ENCODE data around the gene ARHGAP15.
A peak's percentile ranks its signal among the peaks of the same experiment; 100 is the strongest.
"Not testable (repeated sequence)": the region's sequence is repeated elsewhere in the genome, so short reads cannot be mapped to it uniquely, and the experiment has no call there.

The ARHGAP15 gene

DNA sequence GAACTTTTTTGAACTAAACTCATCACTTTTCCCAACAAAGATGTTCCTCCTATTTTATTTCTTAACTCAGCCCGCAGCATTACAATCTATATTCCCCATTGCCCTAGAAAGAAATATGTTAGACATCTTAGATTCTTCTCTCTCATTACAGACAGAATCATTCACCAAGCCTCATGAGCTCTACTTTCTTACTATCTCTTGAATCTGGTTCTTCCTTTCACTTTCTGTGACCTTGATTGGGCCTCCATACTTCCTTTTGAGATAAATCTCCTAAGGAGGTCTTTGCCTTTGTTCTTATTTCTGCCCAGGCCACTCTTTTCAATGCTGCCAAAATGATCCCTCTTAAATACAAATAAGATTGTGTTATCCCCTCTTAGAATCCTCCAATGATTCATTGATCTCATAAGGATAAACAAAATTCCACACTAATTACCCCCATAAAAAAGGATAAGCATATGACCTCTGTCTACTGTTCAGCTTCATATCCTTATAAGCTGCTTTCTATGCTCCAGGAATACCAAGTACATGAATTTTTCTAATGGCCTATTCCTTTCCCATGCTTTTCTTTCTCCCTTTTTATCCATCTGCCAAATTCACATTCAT, 400.0 kb downstream of the ARHGAP15 start:
- no peak for DNase-seq (ENCODE audit: low read depth)

DNA sequence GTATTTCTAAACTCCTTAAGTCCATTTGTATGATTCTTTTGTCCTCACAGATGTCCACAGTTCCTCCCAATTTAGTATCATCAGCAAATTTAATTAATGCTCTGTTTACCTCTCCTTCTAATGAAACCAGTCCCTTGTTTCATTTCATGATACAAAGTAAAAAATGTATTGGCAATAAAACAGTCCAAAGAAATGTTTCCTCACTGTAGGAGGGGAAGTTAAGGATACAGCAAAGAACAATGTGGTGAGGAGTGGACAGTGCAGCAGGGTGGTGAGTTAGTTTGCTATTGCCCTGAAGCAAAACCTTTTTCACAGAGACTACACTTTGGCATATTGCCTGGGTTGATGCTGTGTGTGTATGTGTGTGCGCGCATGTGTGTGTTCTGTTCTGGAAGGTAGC, 401.5 kb downstream of the ARHGAP15 start:
- no peak for DNase-seq (ENCODE audit: low read depth)

DNA sequence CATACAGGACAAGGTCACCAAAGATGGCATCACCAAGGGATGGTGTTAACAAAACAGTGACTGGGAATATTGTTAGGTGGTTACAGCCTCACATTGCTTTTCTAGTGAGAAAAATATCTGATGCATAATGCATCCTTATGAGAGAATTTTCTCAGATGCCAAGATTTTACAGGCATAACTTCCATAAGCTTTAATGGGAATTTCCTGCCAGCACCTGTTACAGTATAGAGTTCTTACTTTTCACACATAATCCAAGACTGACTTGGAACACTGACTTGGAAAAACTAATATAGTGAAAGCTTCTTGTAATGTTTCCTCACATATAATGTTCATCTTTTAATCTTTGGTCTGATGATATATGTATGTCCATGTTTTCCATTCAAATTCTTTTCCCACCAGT, 402.8 kb downstream of the ARHGAP15 start:
- DNase-seq (ENCODE audit: low read depth) = no peak

DNA sequence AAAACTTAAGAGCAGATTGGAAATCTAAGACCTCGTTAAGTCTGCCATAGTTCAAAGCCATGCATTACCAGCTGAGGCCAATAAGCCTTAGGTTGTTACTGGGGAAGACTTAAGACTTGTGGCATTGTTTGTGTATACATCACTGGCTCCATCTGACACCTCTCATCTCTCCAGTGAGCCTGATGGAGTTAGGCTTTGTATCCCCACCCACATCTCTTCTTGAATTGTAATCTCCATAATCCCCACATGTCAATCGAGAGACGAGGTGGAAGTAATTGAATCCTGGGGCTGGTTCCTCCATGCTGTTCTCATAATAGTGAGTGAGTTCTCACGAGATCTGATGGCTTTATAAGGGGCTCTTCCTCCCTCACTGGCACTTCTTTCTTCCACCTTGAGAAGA, 404.6 kb downstream of the ARHGAP15 start:
- DNase-seq (ENCODE audit: low read depth) = no peak

DNA sequence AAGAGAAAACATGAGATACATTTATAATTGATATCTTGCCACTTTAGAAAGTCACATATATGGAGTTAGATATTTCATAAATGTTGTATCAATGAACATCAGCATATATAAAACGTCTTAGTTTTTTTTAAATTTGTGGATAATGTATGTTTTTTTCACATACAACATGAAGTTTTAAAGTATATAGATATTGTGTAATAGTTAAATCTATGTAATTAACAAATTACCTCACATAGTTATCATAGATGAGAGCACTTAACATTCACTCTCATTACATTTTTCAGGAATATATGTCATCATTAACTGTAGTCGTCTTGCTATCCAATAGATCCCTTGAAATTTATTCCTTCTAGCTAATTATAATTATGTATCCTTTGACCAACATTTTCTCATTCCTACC, 406.6 kb downstream of the ARHGAP15 start:
- DNase-seq (ENCODE audit: low read depth) = no peak

DNA sequence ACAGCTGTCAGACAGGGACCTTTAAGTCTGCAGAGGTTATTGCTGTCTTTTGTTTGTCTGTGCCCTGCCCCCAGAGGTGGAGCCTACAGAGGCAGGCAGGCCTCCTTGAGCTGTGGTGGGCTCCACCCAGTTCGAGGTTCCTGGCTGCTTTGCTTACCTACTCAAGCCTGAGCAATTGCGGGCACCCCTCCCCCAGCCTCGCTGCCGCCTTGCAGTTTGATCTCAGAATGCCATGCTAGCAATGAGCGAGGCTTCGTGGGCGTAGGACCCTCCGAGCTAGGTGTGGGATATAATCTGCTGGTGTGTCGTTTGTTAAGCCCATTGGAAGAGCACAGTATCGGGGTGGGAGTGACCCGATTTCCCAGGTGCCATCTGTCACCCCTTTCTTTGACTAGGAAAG, 412.7 kb downstream of the ARHGAP15 start:
- DNase-seq (ENCODE audit: low read depth) = not testable (repeated sequence)

DNA sequence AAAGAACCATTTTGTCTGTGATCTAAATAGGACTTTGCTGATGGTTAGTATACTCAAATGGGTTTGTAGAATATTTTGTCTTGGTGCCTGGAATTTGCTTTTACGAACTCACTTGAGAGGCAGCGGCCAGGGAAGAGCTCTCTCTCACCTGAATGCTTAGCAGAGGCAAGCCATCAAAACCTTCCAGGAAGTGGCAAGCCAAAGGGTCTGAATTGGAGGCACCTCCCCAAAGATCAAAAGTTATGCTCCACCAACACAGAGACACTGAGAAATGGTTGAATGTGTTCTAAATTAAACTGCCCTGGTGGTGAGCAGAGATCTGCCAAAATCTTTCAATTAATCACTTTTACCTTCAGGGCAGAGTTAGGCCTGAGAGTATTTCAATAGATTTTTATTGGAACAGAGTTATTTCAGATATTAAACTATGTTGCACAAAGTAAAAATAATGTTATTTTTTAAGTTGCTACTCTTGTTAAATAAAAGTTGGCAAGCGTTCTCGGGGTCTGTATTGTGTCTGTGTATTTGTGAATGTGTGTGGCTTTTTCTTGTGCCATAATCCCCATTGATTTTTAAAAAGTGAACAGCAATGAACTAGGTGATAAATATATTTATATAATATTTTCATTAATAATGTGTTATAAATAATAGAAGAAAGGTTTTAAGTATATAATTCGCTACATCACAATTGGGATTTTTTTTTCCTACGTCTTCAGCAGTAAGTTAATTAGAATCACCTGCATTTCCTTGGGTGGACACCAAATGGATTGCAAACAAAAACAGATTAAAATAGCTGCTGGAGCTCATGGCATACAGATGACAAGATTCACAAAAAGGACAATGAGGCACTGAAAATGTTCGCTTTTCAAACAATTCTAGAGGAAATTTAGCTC, 416.1 kb downstream of the ARHGAP15 start:
- no peak for DNase-seq (ENCODE audit: low read depth)

DNA sequence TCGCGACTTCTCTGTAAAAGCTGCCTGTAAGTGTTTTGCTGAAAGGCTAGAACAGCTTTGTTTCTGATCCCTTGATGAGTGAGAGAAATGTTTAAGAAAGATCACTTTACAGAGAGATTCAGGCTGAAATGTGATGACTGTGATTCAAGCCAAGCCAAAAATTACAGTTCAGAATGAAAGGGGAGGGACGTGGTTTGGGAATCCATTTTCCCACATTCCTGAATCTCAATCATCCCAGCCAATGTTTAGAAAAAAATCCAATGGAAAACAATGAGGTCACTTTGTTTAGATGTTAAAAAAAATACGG, 416.7 kb downstream of the ARHGAP15 start:
- DNase-seq (ENCODE audit: low read depth) = no peak

DNA sequence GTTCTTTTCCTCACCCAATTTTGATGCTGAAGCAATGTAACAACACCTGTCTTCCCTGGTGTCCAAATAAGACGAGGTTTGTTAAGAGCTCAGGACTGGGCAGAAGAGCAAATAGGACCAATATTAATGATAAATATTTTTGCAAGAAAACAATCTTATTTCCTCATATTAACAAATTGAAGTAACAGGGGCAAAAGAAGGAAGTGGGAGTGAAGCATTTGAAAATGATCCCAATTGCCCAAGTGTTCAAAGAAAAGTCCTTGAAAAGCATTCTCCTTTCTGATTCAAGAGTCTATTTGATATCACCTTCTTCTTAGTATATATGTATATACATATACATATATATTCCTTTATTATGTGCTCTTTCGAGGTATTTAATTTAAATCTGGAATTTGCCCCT, 418.8 kb downstream of the ARHGAP15 start:
- DNase-seq (ENCODE audit: low read depth) = no peak

DNA sequence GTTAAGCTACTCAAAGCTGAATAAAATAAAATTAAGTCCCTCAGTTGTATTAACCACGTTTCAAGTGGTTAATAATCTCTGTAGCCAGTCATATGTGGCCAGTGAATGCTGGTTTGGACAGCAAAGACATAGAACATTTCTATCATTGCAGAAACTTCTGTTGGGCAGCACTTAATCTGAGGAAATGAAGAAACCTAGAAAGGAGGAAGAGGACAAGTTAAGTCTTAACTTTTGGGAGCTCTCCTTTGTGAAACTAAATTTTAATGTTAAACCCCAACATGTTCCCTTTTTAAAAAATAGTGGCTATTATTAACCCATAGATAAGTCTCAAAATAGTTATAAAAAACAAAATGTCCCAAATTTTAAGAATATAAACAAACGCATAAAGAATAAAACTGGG, 421.3 kb downstream of the ARHGAP15 start:
- DNase-seq (ENCODE audit: low read depth) = no peak

DNA sequence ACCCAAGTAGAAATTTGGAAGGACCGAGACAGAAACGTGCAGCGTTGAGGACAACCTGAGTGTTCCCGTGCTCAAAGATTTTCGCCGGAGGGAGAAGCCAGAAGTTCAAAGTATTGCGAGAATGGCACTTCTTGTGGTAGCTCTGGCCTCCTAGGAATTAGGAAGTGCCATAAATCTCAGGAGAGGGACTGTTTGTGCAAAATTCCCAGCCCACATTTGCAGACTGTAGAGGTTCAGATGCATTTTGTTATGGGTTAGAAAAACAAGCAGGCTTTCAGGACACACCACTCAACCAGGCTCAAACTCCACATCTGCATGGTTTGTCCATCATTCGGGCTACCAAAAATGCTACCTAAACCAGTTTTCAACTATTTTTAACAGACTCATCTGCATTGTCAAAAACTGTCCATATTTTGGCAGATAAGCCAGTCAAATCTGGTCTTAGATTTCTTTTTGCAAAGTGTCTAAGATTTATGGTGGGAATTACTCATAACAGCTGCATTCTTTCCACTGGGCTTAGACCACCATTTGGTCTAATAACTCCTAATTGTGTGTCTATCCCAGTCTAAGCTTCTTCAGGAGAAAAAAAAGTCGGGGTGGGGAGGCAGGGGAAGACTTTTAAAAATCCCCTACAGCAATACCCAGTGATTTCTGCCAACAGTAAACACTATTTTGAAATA, 422.9 kb downstream of the ARHGAP15 start:
- DNase-seq (ENCODE audit: low read depth) = no peak

DNA sequence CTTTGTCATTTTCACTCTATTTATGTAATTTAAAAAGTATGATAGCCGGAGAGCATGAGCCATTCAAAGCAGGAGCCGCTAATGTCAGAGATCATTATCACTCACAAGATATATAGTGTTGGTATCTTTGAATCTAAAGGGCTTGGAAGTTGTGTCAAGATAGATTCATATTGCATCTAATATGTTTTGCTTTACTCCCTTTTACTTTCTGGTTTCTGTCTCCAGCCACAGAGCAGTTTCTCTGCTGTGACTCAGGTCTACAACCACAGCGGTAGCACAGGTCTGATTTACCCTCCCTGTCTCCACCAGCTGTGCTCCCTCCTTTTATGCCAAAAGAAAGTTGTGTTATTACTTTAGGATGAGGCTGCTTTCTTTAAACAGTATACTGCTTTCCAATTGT, 424.0 kb downstream of the ARHGAP15 start:
- DNase-seq (ENCODE audit: low read depth) = peak; percentile 22

DNA sequence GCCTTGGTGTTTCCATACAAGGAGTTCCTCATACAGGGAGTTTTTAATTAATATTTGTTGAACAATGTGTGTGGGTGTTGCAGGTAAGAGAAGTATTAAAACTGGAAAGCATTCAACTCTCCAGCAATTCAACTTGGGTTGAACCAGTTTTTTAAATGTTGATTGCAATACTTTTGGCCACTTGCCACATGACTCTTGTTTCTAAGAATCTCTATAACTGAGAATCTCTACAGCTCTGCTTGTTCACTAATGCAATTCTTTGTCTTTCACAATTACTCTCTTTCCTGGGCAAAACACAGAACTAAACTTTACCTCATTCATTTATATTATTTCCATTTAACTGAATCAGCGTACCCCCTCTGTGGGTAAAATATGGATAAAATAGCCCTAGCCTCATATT, 429.4 kb downstream of the ARHGAP15 start:
- DNase-seq (ENCODE audit: low read depth) = no peak

DNA sequence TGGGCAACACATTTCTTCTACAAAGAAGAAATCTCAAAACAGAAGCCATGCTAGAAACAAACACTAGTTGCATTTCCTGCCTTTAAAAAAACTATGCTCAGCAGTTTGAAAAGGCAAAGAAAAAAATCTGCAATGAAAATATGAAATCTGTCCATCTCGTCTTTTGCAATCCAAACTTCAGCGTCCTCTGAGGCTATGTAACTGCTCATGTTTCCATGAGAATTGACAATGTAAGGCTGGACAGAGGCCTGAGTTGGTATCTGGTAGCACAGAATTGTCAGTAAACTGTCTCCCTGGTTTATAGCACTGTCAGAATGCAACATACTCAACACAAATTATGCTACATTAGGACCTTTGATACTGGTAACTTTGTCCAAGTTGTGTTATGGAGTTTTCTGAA, 429.9 kb downstream of the ARHGAP15 start:
- DNase-seq (ENCODE audit: low read depth) = no peak

DNA sequence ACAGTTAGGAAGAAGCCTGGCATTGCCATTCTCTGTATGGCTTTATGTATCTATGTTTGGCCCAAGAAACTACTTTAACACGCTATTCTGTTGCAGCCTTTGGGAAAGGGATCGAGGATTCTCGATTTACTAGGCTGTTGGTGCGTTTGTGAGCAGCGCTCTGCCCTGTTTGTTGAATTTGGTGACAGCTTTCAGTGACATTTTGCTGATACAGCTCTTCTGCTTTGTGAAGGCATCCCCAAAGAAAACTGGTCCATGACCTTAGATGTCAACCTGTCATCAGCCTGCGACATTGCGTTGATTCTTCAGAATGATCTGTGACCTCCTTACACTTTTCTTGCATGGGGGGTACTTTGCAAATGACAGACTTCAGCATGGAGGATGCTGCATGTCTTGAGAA, 431.5 kb downstream of the ARHGAP15 start:
- no peak for DNase-seq (ENCODE audit: low read depth)

DNA sequence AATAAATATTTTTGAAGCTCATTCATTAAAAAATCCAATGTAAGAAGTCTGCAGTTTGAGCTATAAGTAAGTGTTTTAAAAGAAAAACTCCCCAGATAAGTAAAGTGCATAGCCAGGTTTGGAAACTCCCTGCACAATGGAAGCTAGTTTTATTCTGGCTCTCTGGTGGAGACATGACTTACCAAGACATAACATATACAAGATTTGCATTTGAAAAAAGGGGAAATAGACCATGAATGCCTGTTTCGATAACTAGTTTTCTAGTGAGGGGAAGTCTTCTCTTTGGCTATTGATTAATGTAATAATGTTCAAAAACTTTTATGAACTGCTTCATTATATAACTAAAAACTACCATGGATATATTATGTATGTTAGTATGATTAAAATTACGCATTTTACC, 435.2 kb downstream of the ARHGAP15 start:
- DNase-seq (ENCODE audit: low read depth) = no peak

DNA sequence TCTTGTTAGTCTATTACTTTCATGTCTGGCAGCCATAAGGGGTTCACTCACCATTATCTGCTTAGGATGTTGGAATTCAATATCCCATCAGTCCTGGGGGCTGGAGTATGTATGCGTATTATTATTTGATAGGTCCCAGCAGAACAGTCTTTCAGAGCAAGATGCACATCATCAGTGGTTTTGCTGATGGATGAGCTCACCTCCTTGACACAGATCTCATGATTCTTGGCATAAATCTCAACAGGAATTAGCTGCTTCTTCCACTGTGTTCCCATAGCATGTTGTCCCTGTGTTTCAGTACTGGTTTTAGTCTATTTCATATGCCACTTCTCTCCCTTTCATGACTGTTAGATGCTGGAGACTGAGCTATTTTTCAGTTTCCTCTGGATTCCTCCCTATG, 442.5 kb downstream of the ARHGAP15 start:
- no peak for DNase-seq (ENCODE audit: low read depth)

DNA sequence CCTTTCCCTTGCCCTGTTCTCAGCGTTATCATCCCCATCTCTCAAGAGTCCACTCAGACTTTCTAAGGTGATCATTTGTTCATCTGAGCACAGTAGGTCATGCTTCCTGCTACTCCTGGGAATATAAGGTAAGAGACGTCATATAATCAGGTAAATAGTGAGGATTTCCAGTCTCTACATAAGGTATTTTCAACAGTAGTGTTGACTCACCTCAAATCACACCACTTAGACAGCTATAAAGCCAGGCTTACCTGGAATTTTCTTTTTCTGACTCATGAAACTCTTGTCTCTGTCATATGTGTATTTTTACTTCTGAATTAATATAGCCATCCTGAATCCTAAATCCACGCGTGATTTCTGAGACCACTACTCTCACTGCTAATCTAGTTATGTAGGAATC, 443.2 kb downstream of the ARHGAP15 start:
- no peak for DNase-seq (ENCODE audit: low read depth)

DNA sequence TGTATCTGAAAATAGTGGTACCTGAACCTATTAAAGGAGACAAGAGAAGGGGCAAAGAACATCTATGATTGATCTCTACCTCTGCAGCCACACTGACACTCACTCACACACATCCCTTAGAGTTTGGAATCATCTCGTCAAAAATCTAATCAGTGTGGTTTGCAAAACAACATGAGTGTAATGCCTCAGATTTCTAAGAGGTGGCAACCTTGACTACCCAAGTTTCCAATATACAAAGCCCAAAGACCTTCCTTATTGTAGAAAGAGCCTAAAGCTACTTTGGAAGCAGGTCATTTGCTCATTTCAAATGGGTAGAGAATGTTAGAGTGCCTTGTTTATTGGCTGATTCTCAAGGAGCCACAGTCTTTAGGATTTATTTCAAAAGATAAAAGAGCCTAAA, 444.9 kb downstream of the ARHGAP15 start:
- no peak for DNase-seq (ENCODE audit: low read depth)

DNA sequence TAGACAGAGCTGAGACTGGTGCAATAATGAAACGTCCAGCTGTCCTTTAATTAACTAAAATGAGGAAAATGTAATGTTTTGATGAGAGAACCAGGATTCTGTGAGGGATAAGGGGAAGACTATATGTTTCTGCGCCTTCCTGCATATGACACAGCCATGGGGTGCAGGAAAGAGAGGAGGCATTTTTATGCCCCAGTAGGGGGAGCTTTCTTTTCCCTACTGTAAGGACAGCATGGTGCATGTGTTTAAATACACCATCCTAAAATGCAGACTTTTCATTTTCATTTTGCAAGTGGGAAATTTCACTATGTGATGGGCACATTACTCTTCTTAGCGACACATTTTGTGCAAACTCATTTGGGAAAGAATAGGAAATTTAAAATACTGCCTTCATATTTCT, 446.1 kb downstream of the ARHGAP15 start:
- no peak for DNase-seq (ENCODE audit: low read depth)

DNA sequence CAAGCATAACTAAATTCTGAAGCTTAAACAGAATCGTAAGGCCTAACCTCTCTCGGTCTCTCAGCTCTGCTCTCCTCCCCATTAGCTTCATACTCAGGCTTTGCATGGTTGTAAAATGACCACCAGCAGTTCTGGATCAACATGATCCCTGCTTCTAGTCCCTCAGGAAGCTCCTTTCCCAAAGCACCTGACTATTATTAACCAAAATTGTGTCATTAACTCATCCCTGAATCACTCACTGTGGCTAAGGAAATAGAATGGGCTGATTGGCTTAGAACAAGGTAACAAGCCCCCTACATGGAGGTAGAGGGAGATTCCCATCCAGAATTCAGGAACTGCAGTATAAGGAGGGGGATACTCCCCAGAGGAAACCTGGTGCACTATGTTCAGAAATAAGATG, 448.3 kb downstream of the ARHGAP15 start:
- DNase-seq (ENCODE audit: low read depth) = no peak

DNA sequence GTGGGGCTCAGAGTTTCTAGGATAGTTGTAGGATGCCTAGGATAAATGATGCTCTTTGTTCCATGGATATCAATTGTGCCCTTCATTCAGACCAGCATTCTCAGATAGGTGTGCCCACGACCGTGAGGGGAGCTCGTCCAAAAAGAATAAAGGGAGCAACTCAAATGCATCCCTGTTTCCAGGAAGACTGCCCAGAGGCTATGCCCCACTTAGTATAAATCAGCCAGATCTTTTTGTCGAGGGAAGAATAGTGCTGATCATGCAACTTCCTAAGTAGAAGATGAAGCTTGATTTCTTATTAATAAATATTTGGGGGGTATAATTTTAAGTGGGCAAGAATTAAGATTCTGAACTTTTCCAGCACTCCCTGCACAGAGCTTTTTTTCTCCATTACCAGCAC, 450.2 kb downstream of the ARHGAP15 start:
- DNase-seq (ENCODE audit: low read depth) = no peak

DNA sequence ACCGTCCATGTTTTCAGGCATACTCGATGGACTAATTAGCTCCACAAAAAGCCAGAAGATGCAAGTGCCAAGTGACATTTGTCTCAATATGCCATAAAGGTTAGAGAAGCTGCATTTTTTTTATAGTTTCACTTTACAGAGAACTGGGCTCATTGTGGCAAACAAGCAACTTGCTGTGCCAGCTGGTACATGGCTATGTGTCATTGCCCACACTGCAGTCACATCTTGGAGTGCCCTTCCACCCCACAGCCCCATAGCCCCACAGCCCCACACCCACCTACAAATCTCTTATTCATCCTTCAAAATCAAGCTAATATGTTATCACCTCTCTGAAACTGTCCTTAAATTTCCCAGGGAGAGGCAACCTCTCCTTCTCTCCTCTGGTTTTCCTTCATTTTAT, 451.9 kb downstream of the ARHGAP15 start:
- no peak for DNase-seq (ENCODE audit: low read depth)
